Muscle layer of duodenum (tissue), 2 donors: ENCODE results near the gene NRM.

Experiments
- H3K27ac ChIP-seq: one replicate; pipeline ENCODE4 v1.7.0; 2013; ENCODE audit warnings: mild to moderate bottlenecking, low read length
- H3K27me3 ChIP-seq: one replicate; pipeline ENCODE4 v1.7.0; 2013; ENCODE audit warnings: low read depth, mild to moderate bottlenecking, control low read depth, low read length
- H3K36me3 ChIP-seq, 2 donors: one replicate each; pipeline ENCODE4 v1.7.0; 2013; ENCODE audit warnings: low read length in 2 of 2, control low read depth in 1 of 2, mild to moderate bottlenecking in 1 of 2; ENCODE audit not compliant: insufficient read depth in 2 of 2, control insufficient read depth in 1 of 2
- H3K4me1 ChIP-seq, 2 donors: one replicate each; pipeline ENCODE4 v1.7.0; 2013; ENCODE audit warnings: low read length in 2 of 2, mild to moderate bottlenecking in 2 of 2, control low read depth in 1 of 2, moderate library complexity in 1 of 2; ENCODE audit not compliant: insufficient read depth in 2 of 2, control insufficient read depth in 1 of 2
- H3K4me3 ChIP-seq, 2 donors: one replicate each; pipeline ENCODE4 v1.7.0; 2013; ENCODE audit warnings: low read length in 2 of 2, low read depth in 1 of 2, mild to moderate bottlenecking in 1 of 2
- H3K9me3 ChIP-seq, 2 donors: one replicate each; pipeline ENCODE4 v1.7.0; 2013; ENCODE audit warnings: low read length in 2 of 2, control low read depth in 1 of 2, mild to moderate bottlenecking in 1 of 2; ENCODE audit not compliant: control insufficient read depth in 1 of 2
- donor health status: healthy.

Gene NRM

GRCh38 chr6:30685157-30686008, 5.4 kb downstream of the NRM start:
- Histone ChIP-seq H3K9me3 (no peaks in the 10 kb centered on the region), H3K4me3 (peak overlapping the region; percentile 88 to 97), H3K36me3 (peaks cover 1 to 6% of the 10 kb centered on the region in 2 donors), H3K27me3 (no peaks in the 10 kb centered on the region), H3K27ac (peak overlapping the region; percentile 97), H3K4me1 (peaks cover 23 to 47% of the 10 kb centered on the region in 2 donors)

DNA sequence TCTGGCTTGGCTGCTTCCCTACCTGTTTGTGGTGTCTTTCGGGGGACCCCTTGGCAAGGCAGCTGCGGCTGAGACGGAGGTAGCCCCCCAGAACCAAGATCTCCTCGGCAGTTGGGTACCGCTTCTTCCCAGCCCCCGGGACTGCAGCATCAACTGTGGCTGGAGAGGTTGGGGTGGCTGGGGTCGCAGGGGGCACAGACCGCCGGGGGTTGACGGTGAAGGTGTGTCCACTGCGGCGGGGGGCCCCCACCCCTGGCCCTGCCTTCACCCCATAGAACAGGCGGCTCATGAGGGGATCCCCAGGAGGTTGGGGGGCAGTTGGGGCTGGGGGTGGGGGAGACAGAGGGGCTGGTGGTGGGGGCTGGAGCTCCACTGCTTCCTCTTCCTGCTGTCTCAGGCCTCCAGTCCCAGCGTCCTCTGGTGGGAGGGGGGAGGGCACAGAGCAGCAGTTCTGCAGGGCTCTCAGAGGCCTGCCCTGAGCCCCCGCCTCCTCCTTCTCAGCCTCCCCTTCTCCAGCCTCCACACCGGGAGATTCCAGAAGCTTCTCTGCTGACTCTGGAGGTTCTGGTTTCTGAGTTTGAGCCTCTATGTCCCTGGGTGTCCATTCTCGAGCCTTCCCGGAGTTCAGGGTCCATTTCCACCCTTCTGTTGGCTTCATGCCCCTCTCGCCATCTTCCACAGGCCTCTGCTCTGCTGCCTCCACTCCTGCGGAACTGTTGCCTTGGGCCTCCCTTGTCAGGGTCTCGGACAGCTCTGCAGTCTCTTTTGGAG, 6.2 kb downstream of the NRM start:
- Histone ChIP-seq H3K9me3 (no peaks in the 10 kb centered on the region), H3K4me3 (peak overlapping the region; percentile 88 to 97), H3K27ac (peak overlapping the region; percentile 97), H3K27me3 (no peaks in the 10 kb centered on the region), H3K36me3 (peaks cover 6 to 9% of the 10 kb centered on the region in 2 donors), H3K4me1 (peaks cover 23 to 48% of the 10 kb centered on the region in 2 donors)

GRCh38 chr6:30683980-30684338, 6.8 kb downstream of the NRM start:
- no peaks in the 10 kb centered on the region for H3K9me3 ChIP-seq
- H3K4me1 ChIP-seq: peaks cover 22 to 50% of the 10 kb centered on the region in 2 donors
- no peaks in the 10 kb centered on the region for H3K27me3 ChIP-seq
- H3K4me3 ChIP-seq: peak overlapping the region; percentile 88 to 97
- H3K27ac ChIP-seq: peak overlapping the region; percentile 96
- H3K36me3 ChIP-seq: peaks cover 6 to 12% of the 10 kb centered on the region in 2 donors

DNA sequence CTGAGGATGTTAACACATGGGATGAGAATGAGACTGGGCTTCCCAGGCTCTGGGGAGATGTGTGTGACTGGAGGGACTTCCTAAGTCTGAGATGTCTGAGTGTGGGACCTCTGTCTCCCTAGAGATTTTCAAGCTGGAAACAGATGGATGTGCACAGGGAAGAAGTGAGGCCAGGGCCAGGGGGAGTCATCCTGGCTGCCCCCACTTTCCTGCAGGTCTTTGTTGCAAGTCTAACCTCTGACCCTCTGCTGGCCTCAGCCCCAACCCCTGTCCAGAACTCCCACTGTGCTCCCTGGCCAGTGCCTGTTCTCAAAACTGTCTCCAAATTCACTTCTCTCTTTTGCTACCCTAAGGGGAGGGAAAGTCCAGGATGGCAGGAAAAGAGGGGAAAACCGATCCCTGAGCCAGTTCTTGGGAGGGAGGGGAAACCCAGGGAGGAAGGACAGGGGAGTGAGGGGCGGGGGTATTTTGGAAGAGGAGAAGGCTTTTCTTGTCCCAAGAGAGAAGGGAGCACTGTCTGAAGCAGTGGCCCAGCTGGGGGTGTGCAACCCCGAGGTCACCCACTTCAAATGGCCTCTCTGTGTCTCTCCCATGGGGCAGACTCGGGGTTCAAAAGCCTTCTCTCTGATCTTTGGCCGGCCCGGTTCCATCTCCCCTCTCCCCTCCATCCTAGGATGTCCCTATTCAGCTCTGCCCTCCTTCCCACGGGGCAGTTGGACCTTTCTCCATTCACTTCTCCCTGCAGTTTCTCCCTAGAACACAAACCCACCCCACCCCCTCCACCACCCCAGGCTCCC, 7.4 kb downstream of the NRM start:
- no peaks in the 10 kb centered on the region for H3K27me3 ChIP-seq
- no peaks in the 10 kb centered on the region for H3K9me3 ChIP-seq
- peak overlapping the region; percentile 88 to 97 for H3K4me3 ChIP-seq
- H3K4me1 ChIP-seq: peaks cover 17 to 47% of the 10 kb centered on the region in 2 donors
- H3K36me3 ChIP-seq: peaks cover 12% of the 10 kb centered on the region in 2 donors
- peak overlapping the region; percentile 96 for H3K27ac ChIP-seq

- Histone ChIP-seq H3K9me3 (no peaks in the 10 kb centered on the region), H3K36me3 (peaks cover 12 to 19% of the 10 kb centered on the region in 2 donors), H3K27me3 (no peaks in the 10 kb centered on the region), H3K4me1 (peaks cover 11 to 40% of the 10 kb centered on the region in 2 donors), H3K4me3 (peak overlapping the region; percentile 88 to 97), H3K27ac (peak overlapping the region; percentile 96)
Observed at GRCh38 chr6:30682143-30683117, 8.4 kb downstream of the NRM start.

GRCh38 chr6:30681766-30682142, 9.0 kb downstream of the NRM start:
- Histone ChIP-seq H3K27me3 (no peaks in the 10 kb centered on the region), H3K36me3 (peaks cover 15 to 23% of the 10 kb centered on the region in 2 donors), H3K9me3 (no peaks in the 10 kb centered on the region), H3K4me1 (peaks cover 11 to 40% of the 10 kb centered on the region in 2 donors), H3K27ac (peak overlapping the region; percentile 96), H3K4me3 (peak overlapping the region; percentile 88 to 97)

DNA sequence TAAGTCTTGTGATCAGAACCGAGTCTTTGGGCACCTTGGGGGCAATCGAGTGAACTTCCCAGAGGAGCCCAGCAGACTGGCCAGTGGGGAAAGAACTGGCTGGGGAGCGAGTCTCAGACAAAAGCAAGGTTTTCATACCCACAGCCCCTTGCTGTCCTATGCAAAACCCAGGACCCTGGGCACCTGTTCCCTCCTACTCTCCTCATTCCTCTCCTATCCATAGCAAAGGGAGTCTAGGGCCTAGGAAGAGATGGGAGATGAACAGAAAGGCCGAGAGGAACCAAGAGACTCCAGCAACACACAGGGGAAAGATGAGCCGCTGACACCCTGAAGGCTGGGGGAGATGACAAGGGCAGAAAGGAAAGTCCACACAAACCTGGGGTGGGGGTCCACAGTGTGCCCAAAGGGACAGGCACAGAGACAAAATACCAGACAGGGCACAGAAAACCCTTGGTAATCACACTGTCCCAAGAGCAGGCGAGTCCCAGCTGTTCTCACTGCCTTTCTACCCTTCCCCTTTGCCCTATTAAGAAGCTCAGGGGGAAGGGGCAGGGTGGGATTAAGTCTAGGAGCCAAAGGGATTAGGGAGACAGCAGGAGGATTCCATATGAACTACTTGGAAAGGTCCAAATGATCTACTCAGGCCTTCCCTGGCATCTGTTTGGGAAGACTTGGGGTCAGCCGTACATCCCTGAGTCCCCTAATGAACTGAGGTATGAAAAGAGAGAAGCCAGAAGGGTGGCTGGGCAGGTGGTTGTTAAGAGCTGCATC, 10.8 kb downstream of the NRM start:
- peaks cover 24 to 30% of the 10 kb centered on the region in 2 donors for H3K36me3 ChIP-seq
- H3K9me3 ChIP-seq: no peaks in the 10 kb centered on the region
- H3K4me3 ChIP-seq: peak overlapping the region; percentile 59 to 97
- H3K4me1 ChIP-seq: peaks cover 11 to 40% of the 10 kb centered on the region in 2 donors
- H3K27ac ChIP-seq: peak overlapping the region; percentile 85
- no peaks in the 10 kb centered on the region for H3K27me3 ChIP-seq

- peak overlapping the region; percentile 85 for H3K27ac ChIP-seq
- H3K9me3 ChIP-seq: no peaks in the 10 kb centered on the region
- H3K4me3 ChIP-seq: peak overlapping the region; percentile 59 to 97
- peaks cover 24 to 30% of the 10 kb centered on the region in 2 donors for H3K36me3 ChIP-seq
- peaks cover 11 to 40% of the 10 kb centered on the region in 2 donors for H3K4me1 ChIP-seq
- no peaks in the 10 kb centered on the region for H3K27me3 ChIP-seq
Observed at GRCh38 chr6:30678964-30679726, 11.6 kb downstream of the NRM start.

- peaks cover 11 to 38% of the 10 kb centered on the region in 2 donors for H3K4me1 ChIP-seq
- no peak overlapping the region for H3K27ac ChIP-seq
- no peaks in the 10 kb centered on the region for H3K9me3 ChIP-seq
- no peak overlapping the region for H3K4me3 ChIP-seq
- peaks cover 24 to 30% of the 10 kb centered on the region in 2 donors for H3K36me3 ChIP-seq
- H3K27me3 ChIP-seq: no peaks in the 10 kb centered on the region
Observed at GRCh38 chr6:30676660-30677285, 14.0 kb downstream of the NRM start.
